Skeletal muscle satellite cell (primary cell): Measurements from ENCODE around the gene PEMT.

Experiments used
- H3K27me3 ChIP-seq: 2 replicates; pipeline ENCODE4 v1.7.0; 2013; ENCODE audit warnings: low read length; ENCODE audit not compliant: control insufficient read depth, insufficient read depth
- H3K36me3 ChIP-seq: 2 replicates; pipeline ENCODE4 v1.7.0; 2013; ENCODE audit warnings: mild to moderate bottlenecking, control low read depth, low read length; ENCODE audit not compliant: insufficient read depth
- H3K4me1 ChIP-seq: 2 replicates; pipeline ENCODE4 v1.7.0; 2013; ENCODE audit warnings: low read length; ENCODE audit not compliant: control insufficient read depth, insufficient read depth
- H3K4me2 ChIP-seq: 2 replicates; pipeline ENCODE4 v1.7.0; 2013; ENCODE audit warnings: mild to moderate bottlenecking, low read length
- H3K4me3 ChIP-seq: 2 replicates; pipeline ENCODE4 v1.7.0; 2013; ENCODE audit warnings: low read length
- H3K9ac ChIP-seq: 2 replicates; pipeline ENCODE4 v1.7.0; 2013; ENCODE audit warnings: mild to moderate bottlenecking, low read depth, low read length, moderate library complexity
- H3K9me3 ChIP-seq: replicated peaks from 2 replicates; pipeline ENCODE4 v1.7.0; 2013; ENCODE audit warnings: mild to moderate bottlenecking, control low read depth, low read length

Gene PEMT

GRCh38 chr17:17547210-17547764 lies 44.2 kb downstream of the PEMT start:
- H3K4me1 ChIP-seq, result peaks cover 13% of the 10 kb centered on the region
- no peaks in the 10 kb centered on the region for H3K36me3 ChIP-seq
- H3K4me3 ChIP-seq, result no peak overlapping the region
- no peak overlapping the region for H3K9ac ChIP-seq
- H3K9me3 ChIP-seq, result no peaks in the 10 kb centered on the region
- no peaks in the 10 kb centered on the region for H3K27me3 ChIP-seq
- no peak overlapping the region for H3K4me2 ChIP-seq

- Histone ChIP-seq H3K36me3 (no peaks in the 10 kb centered on the region), H3K9me3 (no peaks in the 10 kb centered on the region), H3K4me2 (no peak overlapping the region), H3K4me3 (no peak overlapping the region), H3K9ac (no peak overlapping the region), H3K27me3 (no peaks in the 10 kb centered on the region), H3K4me1 (peaks cover 13% of the 10 kb centered on the region)
Observed at GRCh38 chr17:17546399-17547185, 44.9 kb downstream of the PEMT start.

GRCh38 chr17:17545984-17546383 lies 45.5 kb downstream of the PEMT start:
- H3K4me1 ChIP-seq, result peaks cover 13% of the 10 kb centered on the region
- no peaks in the 10 kb centered on the region for H3K27me3 ChIP-seq
- H3K4me2 ChIP-seq, result no peak overlapping the region
- no peaks in the 10 kb centered on the region for H3K9me3 ChIP-seq
- no peaks in the 10 kb centered on the region for H3K36me3 ChIP-seq
- H3K4me3 ChIP-seq, result no peak overlapping the region
- H3K9ac ChIP-seq, result no peak overlapping the region

- Histone ChIP-seq H3K4me3 (no peak overlapping the region), H3K9ac (no peak overlapping the region), H3K4me1 (peaks cover 13% of the 10 kb centered on the region), H3K27me3 (no peaks in the 10 kb centered on the region), H3K4me2 (peak overlapping the region; percentile 17), H3K36me3 (no peaks in the 10 kb centered on the region), H3K9me3 (no peaks in the 10 kb centered on the region)
Observed at GRCh38 chr17:17545031-17545820, 46.3 kb downstream of the PEMT start.

GRCh38 chr17:17542906-17543635 lies 48.4 kb downstream of the PEMT start:
- no peaks in the 10 kb centered on the region for H3K36me3 ChIP-seq
- no peaks in the 10 kb centered on the region for H3K9me3 ChIP-seq
- no peak overlapping the region for H3K4me3 ChIP-seq
- H3K4me2 ChIP-seq, result no peak overlapping the region
- peaks cover 16% of the 10 kb centered on the region for H3K4me1 ChIP-seq
- no peaks in the 10 kb centered on the region for H3K27me3 ChIP-seq
- no peak overlapping the region for H3K9ac ChIP-seq

GRCh38 chr17:17541640-17542001 lies 49.9 kb downstream of the PEMT start:
- no peak overlapping the region for H3K9ac ChIP-seq
- peaks cover 16% of the 10 kb centered on the region for H3K4me1 ChIP-seq
- no peaks in the 10 kb centered on the region for H3K36me3 ChIP-seq
- H3K4me3 ChIP-seq, result no peak overlapping the region
- H3K9me3 ChIP-seq, result no peaks in the 10 kb centered on the region
- H3K27me3 ChIP-seq, result no peaks in the 10 kb centered on the region
- no peak overlapping the region for H3K4me2 ChIP-seq

GRCh38 chr17:17540935-17541639 lies 50.4 kb downstream of the PEMT start:
- Histone ChIP-seq H3K9me3 (no peaks in the 10 kb centered on the region), H3K4me3 (no peak overlapping the region), H3K4me1 (peaks cover 20% of the 10 kb centered on the region), H3K36me3 (no peaks in the 10 kb centered on the region), H3K9ac (no peak overlapping the region), H3K27me3 (no peaks in the 10 kb centered on the region), H3K4me2 (no peak overlapping the region)

GRCh38 chr17:17540278-17540906 lies 51.1 kb downstream of the PEMT start:
- H3K4me3 ChIP-seq, result no peak overlapping the region
- H3K36me3 ChIP-seq, result no peaks in the 10 kb centered on the region
- H3K9me3 ChIP-seq, result no peaks in the 10 kb centered on the region
- H3K27me3 ChIP-seq, result no peaks in the 10 kb centered on the region
- no peak overlapping the region for H3K4me2 ChIP-seq
- peaks cover 20% of the 10 kb centered on the region for H3K4me1 ChIP-seq
- H3K9ac ChIP-seq, result no peak overlapping the region

GRCh38 chr17:17539591-17539990 lies 51.9 kb downstream of the PEMT start:
- Histone ChIP-seq H3K9ac (no peak overlapping the region), H3K36me3 (no peaks in the 10 kb centered on the region), H3K9me3 (no peaks in the 10 kb centered on the region), H3K4me3 (no peak overlapping the region), H3K27me3 (no peaks in the 10 kb centered on the region), H3K4me1 (peaks cover 16% of the 10 kb centered on the region), H3K4me2 (no peak overlapping the region)

GRCh38 chr17:17538417-17539391 lies 52.8 kb downstream of the PEMT start:
- Histone ChIP-seq H3K4me3 (no peak overlapping the region), H3K4me1 (peaks cover 16% of the 10 kb centered on the region), H3K9me3 (no peaks in the 10 kb centered on the region), H3K27me3 (no peaks in the 10 kb centered on the region), H3K9ac (no peak overlapping the region), H3K36me3 (no peaks in the 10 kb centered on the region), H3K4me2 (no peak overlapping the region)
